Measurements from ENCODE around the gene LCN15.

GRCh38 chr9:136726631-136727191 is 37.6 kb downstream of the LCN15 start:
- no peak for TF ChIP-seq CTCF (IDR thresholded peaks at IDR 0.05)
- no peak for TF ChIP-seq POLR2A (IDR thresholded peaks at IDR 0.05)

All from ovary (tissue), 3 donors.